Hepatocyte (in vitro differentiated cells): Measurements from ENCODE around the gene LY86.

Source experiments
- CTCF ChIP-seq: fragments of 200-600 bp; sonication (generic); IDR thresholded peaks from 2 replicates; pipeline ENCODE4 v1.5.1; 2016; ENCODE audit warnings: antibody characterized with exemption, mild to moderate bottlenecking; ENCODE audit not compliant: poor library complexity
- EZH2 ChIP-seq: fragments of 200-600 bp; sonication (generic); IDR thresholded peaks from 2 replicates; pipeline ENCODE4 v1.6.1; 2016; ENCODE audit warnings: antibody characterized with exemption, mild to moderate bottlenecking, borderline replicate concordance

- no peak for TF ChIP-seq CTCF
- no peak for TF ChIP-seq EZH2
These were observed 68.7 kb downstream of the LY86 start for GRCh38 chr6:6657085-6657819.
